Activated CD4-positive, alpha-beta T cell treated with anti-CD3 and anti-CD28 coated beads, Interleukin-2, amount 10 ng/mL, durations not matched to agents 7 days and 5 days (primary cell): ENCODE data around the gene TBX21. TPM values are rescaled to one million over a fixed set of nuclear protein-coding genes. Genes with fewer than 3 reads are reported as not detected.

ENCODE experiments used
- total RNA-seq, 2 experiments: library from RNA; stranded (reverse); gene quantifications; one replicate each; pipeline ENCODE4 v1.2.3, GENCODE V29; 2021

TBX21 gene
- total RNA-seq, 2 experiments from 2014 or later: 13.8 to 16.0 TPM

Other genes with a start within 250 kb of the TBX21 start
- gene NPEPPS, start 202.1 kb upstream of the TBX21 start, total RNA-seq: 100 to 1,000 TPM in 1 of 2 experiments, 10 to 100 TPM in 1; 79.6 to 110 TPM
- 100 to 1,000 TPM; 409 to 427 TPM for gene KPNB1, start 83.3 kb upstream of the TBX21 start, total RNA-seq
- 1 to 10 TPM; 2.5 to 3.0 TPM for gene TBKBP1, start 39.1 kb upstream of the TBX21 start, total RNA-seq
- 10 to 100 TPM; 40.8 to 43.8 TPM for gene OSBPL7, start 88.6 kb downstream of the TBX21 start, total RNA-seq
- gene MRPL10, start 98.3 kb downstream of the TBX21 start, total RNA-seq: 10 to 100 TPM; 46.9 to 51.9 TPM
- 1 to 10 TPM in 1 of 2 experiments, under 1 TPM in 1; 0.79 to 1.4 TPM for gene LRRC46, start 98.4 kb downstream of the TBX21 start, total RNA-seq
- gene SCRN2, start 108.0 kb downstream of the TBX21 start, total RNA-seq: 10 to 100 TPM; 26.8 to 33.2 TPM
- gene SP6, start 117.9 kb downstream of the TBX21 start, total RNA-seq: not detected
- 10 to 100 TPM; 27.6 to 33.8 TPM for gene SP2, start 163.0 kb downstream of the TBX21 start, total RNA-seq
- gene PNPO, start 208.3 kb downstream of the TBX21 start, total RNA-seq: 10 to 100 TPM; 30.9 to 36.5 TPM
- not detected for gene PRR15L, start 224.6 kb downstream of the TBX21 start, total RNA-seq
- gene CDK5RAP3, start 237.9 kb downstream of the TBX21 start, total RNA-seq: 100 to 1,000 TPM; 212 to 213 TPM